Mesenchymal stem cell (in vitro differentiated cells and primary cell): ENCODE measurements around the gene KCNK10.

Experiments
- DNase-seq: peaks from one replicate; pipeline ENCODE4 v3.0.0-alpha.2; 2013
- H2AFZ ChIP-seq: one replicate; pipeline ENCODE4 v1.6.1; 2013; ENCODE audit warnings: low read depth, mild to moderate bottlenecking, control low read depth, inconsistent platforms, low read length, moderate library complexity
- H2AK5ac ChIP-seq: 2 replicates; pipeline ENCODE4 v1.6.1; 2013; ENCODE audit warnings: low read length, moderate library complexity, mild to moderate bottlenecking, inconsistent platforms; ENCODE audit not compliant: severe bottlenecking
- H2BK120ac ChIP-seq: one replicate; pipeline ENCODE4 v1.6.1; 2013; ENCODE audit warnings: low read depth, mild to moderate bottlenecking, inconsistent platforms, low read length, moderate library complexity
- H2BK12ac ChIP-seq, 2 experiments: one replicate each; pipeline ENCODE4 v1.6.1; 2013; ENCODE audit warnings: inconsistent platforms in 2 of 2, low read length in 2 of 2, mild to moderate bottlenecking in 2 of 2, moderate library complexity in 2 of 2, control low read depth in 1 of 2
- H2BK15ac ChIP-seq: one replicate; pipeline ENCODE4 v1.6.1; 2013; ENCODE audit warnings: mild to moderate bottlenecking, low read depth, inconsistent platforms; ENCODE audit not compliant: poor library complexity, severe bottlenecking
- H2BK5ac ChIP-seq: 2 replicates; pipeline ENCODE4 v1.6.1; 2013; ENCODE audit warnings: low read depth, mild to moderate bottlenecking, low read length, control low read depth, inconsistent platforms; ENCODE audit not compliant: poor library complexity, severe bottlenecking
- H3K14ac ChIP-seq, 2 experiments: one replicate each; pipeline ENCODE4 v1.6.1; 2013; ENCODE audit warnings: inconsistent platforms in 2 of 2, low read length in 2 of 2, control low read depth in 1 of 2, mild to moderate bottlenecking in 1 of 2, moderate library complexity in 1 of 2
- H3K18ac ChIP-seq, 2 experiments: one replicate each; pipeline ENCODE4 v1.6.1; 2013; ENCODE audit warnings: inconsistent platforms in 2 of 2, low read length in 2 of 2, control low read depth in 1 of 2, low read depth in 1 of 2, mild to moderate bottlenecking in 1 of 2
- H3K23ac ChIP-seq, 2 experiments: one replicate each; pipeline ENCODE4 v1.6.1; 2013; ENCODE audit warnings: inconsistent platforms in 2 of 2, low read length in 2 of 2, mild to moderate bottlenecking in 2 of 2, moderate library complexity in 2 of 2, control low read depth in 1 of 2
- H3K27ac ChIP-seq: 2 replicates; pipeline ENCODE4 v1.5.1; 2013; ENCODE audit warnings: mild to moderate bottlenecking, moderate library complexity, low read length, control low read depth, inconsistent platforms; ENCODE audit not compliant: poor library complexity, severe bottlenecking
- H3K27me3 ChIP-seq, 2 experiments: 2 replicates each; pipeline versions ENCODE4 v1.6.1 to v1.7.0; 2013; ENCODE audit warnings: low read length in 2 of 2, mild to moderate bottlenecking in 2 of 2, moderate library complexity in 2 of 2, control low read depth in 1 of 2, inconsistent platforms in 1 of 2; ENCODE audit not compliant: control insufficient read depth in 1 of 2, insufficient read depth in 1 of 2
- H3K36me3 ChIP-seq, 2 experiments: 2 replicates each; pipeline versions ENCODE4 v1.6.1 to v1.7.0; 2013; ENCODE audit warnings: low read length in 2 of 2, control low read depth in 1 of 2, inconsistent platforms in 1 of 2, low read depth in 1 of 2, mild to moderate bottlenecking in 1 of 2; ENCODE audit not compliant: insufficient read depth in 2 of 2, control insufficient read depth in 1 of 2
- H3K4ac ChIP-seq, 2 experiments: one replicate each; pipeline ENCODE4 v1.6.1; 2013; ENCODE audit warnings: inconsistent platforms in 2 of 2, low read length in 2 of 2, mild to moderate bottlenecking in 2 of 2, moderate library complexity in 2 of 2, control low read depth in 1 of 2, low read depth in 1 of 2
- H3K4me1 ChIP-seq: 2 replicates; pipeline ENCODE4 v1.6.1; 2013; ENCODE audit warnings: low read depth, low read length, control low read depth; ENCODE audit not compliant: control insufficient read depth, insufficient read depth
- H3K4me2 ChIP-seq: 2 replicates; pipeline ENCODE4 v1.6.1; 2013; ENCODE audit warnings: low read length, mild to moderate bottlenecking, inconsistent platforms; ENCODE audit not compliant: poor library complexity, severe bottlenecking
- H3K4me3 ChIP-seq, 2 experiments: 2 replicates each; pipeline versions ENCODE4 v1.5.1 to v1.7.0; 2013; ENCODE audit warnings: low read length in 2 of 2, mild to moderate bottlenecking in 2 of 2, control low read depth in 1 of 2, low read depth in 1 of 2; ENCODE audit not compliant: insufficient read depth in 1 of 2
- H3K79me1 ChIP-seq: replicated peaks from 2 replicates; pipeline ENCODE4 v1.6.1; 2013; ENCODE audit warnings: mild to moderate bottlenecking, control low read depth, low read length, inconsistent platforms; ENCODE audit not compliant: poor library complexity, severe bottlenecking
- H3K9ac ChIP-seq: 2 replicates; pipeline ENCODE4 v1.7.0; 2013; ENCODE audit warnings: mild to moderate bottlenecking, low read length, moderate library complexity
- H3K9me3 ChIP-seq: 2 replicates; pipeline ENCODE4 v1.7.0; 2013; ENCODE audit warnings: mild to moderate bottlenecking, low read length; ENCODE audit not compliant: control insufficient read depth
- H4K8ac ChIP-seq: one replicate; pipeline ENCODE4 v1.6.1; 2013; ENCODE audit warnings: inconsistent platforms, mild to moderate bottlenecking, low read length, moderate library complexity
- H4K91ac ChIP-seq: one replicate; pipeline ENCODE4 v1.6.1; 2013; ENCODE audit warnings: mild to moderate bottlenecking, low read length, inconsistent platforms
- WGBS: methylation state at CpG from one replicate; pipeline ENCODE4 v1.1.7; 2013; ENCODE audit warnings: mixed read lengths; 5-methylcytosine and 5-hydroxymethylcytosine counted together

KCNK10 gene

GRCh38 chr14:88271205-88271604 lies 51.9 kb downstream of the KCNK10 start:
- Histone ChIP-seq H2AK5ac (no peak overlapping the region), H4K91ac (no peak overlapping the region), H3K27me3 (peaks cover 0 to 20% of the 10 kb centered on the region in 2 experiments), H3K4me3 (no peak overlapping the region), H3K27ac (no peak overlapping the region), H3K79me1 (no peaks in the 10 kb centered on the region), H2BK15ac (no peak overlapping the region), H2BK12ac (no peak overlapping the region), H3K4me1 (no peaks in the 10 kb centered on the region), H3K14ac (no peak overlapping the region), H3K4me2 (no peak overlapping the region), H2BK120ac (no peak overlapping the region), H4K8ac (no peak overlapping the region), H3K9ac (no peak overlapping the region), H3K18ac (no peak overlapping the region), H3K4ac (no peak overlapping the region), H2AFZ (no peak overlapping the region), H3K9me3 (no peaks in the 10 kb centered on the region), H2BK5ac (no peak overlapping the region), H3K23ac (no peak overlapping the region), H3K36me3 (no peaks in the 10 kb centered on the region)
- WGBS, result 100% methylated on average over 1 of the region's 2 CpGs
- no peak for DNase-seq

GRCh38 chr14:88270776-88271175 lies 52.3 kb downstream of the KCNK10 start:
- no peak overlapping the region for H3K23ac ChIP-seq
- DNase-seq, result no peak
- no peak overlapping the region for H2AK5ac ChIP-seq
- WGBS, result 63% methylated on average over 6 of the region's 6 CpGs
- no peak overlapping the region for H4K91ac ChIP-seq
- H3K9ac ChIP-seq, result no peak overlapping the region
- no peaks in the 10 kb centered on the region for H3K36me3 ChIP-seq
- H3K79me1 ChIP-seq, result no peaks in the 10 kb centered on the region
- H2AFZ ChIP-seq, result no peak overlapping the region
- no peak overlapping the region for H4K8ac ChIP-seq
- H2BK12ac ChIP-seq, result no peak overlapping the region
- H3K14ac ChIP-seq, result no peak overlapping the region
- H2BK15ac ChIP-seq, result no peak overlapping the region
- no peak overlapping the region for H3K18ac ChIP-seq
- H3K4me2 ChIP-seq, result no peak overlapping the region
- no peak overlapping the region for H3K4me3 ChIP-seq
- H2BK120ac ChIP-seq, result no peak overlapping the region
- H2BK5ac ChIP-seq, result no peak overlapping the region
- H3K27ac ChIP-seq, result no peak overlapping the region
- no peaks in the 10 kb centered on the region for H3K9me3 ChIP-seq
- H3K4me1 ChIP-seq, result no peaks in the 10 kb centered on the region
- H3K4ac ChIP-seq, result no peak overlapping the region
- peaks cover 0 to 20% of the 10 kb centered on the region in 2 experiments for H3K27me3 ChIP-seq

GRCh38 chr14:88269806-88270420 lies 53.2 kb downstream of the KCNK10 start:
- WGBS, result 74% methylated on average over 9 of the region's 12 CpGs
- Histone ChIP-seq H3K27ac (no peak overlapping the region), H3K18ac (no peak overlapping the region), H3K4me1 (no peaks in the 10 kb centered on the region), H2BK15ac (no peak overlapping the region), H3K9ac (no peak overlapping the region), H3K9me3 (no peaks in the 10 kb centered on the region), H3K23ac (no peak overlapping the region), H3K79me1 (no peaks in the 10 kb centered on the region), H2BK120ac (no peak overlapping the region), H2BK5ac (no peak overlapping the region), H3K27me3 (peaks cover 0 to 16% of the 10 kb centered on the region in 2 experiments), H2BK12ac (no peak overlapping the region), H3K14ac (no peak overlapping the region), H4K8ac (no peak overlapping the region), H2AK5ac (no peak overlapping the region), H2AFZ (no peak overlapping the region), H4K91ac (no peak overlapping the region), H3K36me3 (no peaks in the 10 kb centered on the region), H3K4me3 (no peak overlapping the region), H3K4me2 (no peak overlapping the region), H3K4ac (no peak overlapping the region)
- no peak for DNase-seq

- no peak overlapping the region for H2BK5ac ChIP-seq
- H3K36me3 ChIP-seq, result no peaks in the 10 kb centered on the region
- H3K9me3 ChIP-seq, result no peaks in the 10 kb centered on the region
- no peak overlapping the region for H3K18ac ChIP-seq
- no peak overlapping the region for H3K14ac ChIP-seq
- 90% methylated on average over 1 of the region's 2 CpGs for WGBS
- no peak for DNase-seq
- no peak overlapping the region for H3K9ac ChIP-seq
- no peaks in the 10 kb centered on the region for H3K79me1 ChIP-seq
- no peak overlapping the region for H3K4me3 ChIP-seq
- no peak overlapping the region for H4K91ac ChIP-seq
- peaks cover 0 to 12% of the 10 kb centered on the region in 2 experiments for H3K27me3 ChIP-seq
- no peak overlapping the region for H3K23ac ChIP-seq
- H3K27ac ChIP-seq, result no peak overlapping the region
- no peak overlapping the region for H3K4me2 ChIP-seq
- H2AFZ ChIP-seq, result no peak overlapping the region
- H4K8ac ChIP-seq, result no peak overlapping the region
- no peak overlapping the region for H2BK12ac ChIP-seq
- H3K4ac ChIP-seq, result no peak overlapping the region
- H2AK5ac ChIP-seq, result no peak overlapping the region
- H2BK120ac ChIP-seq, result no peak overlapping the region
- no peak overlapping the region for H2BK15ac ChIP-seq
- no peaks in the 10 kb centered on the region for H3K4me1 ChIP-seq
These were observed 56.6 kb downstream of the KCNK10 start for GRCh38 chr14:88266474-88266873.
